Kidney (tissue), 14 donors: ENCODE results near the gene TMEM255B. TPM values are rescaled to one million over a fixed set of nuclear protein-coding genes. Genes with fewer than 3 reads are reported as not detected.

Experiments
- DNase-seq, 5 donors: peaks; one replicate each; pipeline ENCODE4 v3.0.0-alpha.2; 2013 to 2020
- FAIRE-seq: peaks from 2 replicates; lab custom pipeline; 2012; peaks lifted over from hg19 to GRCh38; lab: Jason Lieb, UNC
- H3K27ac ChIP-seq, 2 donors: one replicate each; pipeline ENCODE4 v1.7.0; 2013; ENCODE audit warnings: low read depth in 2 of 2, low read length in 2 of 2, inconsistent platforms in 1 of 2
- H3K27me3 ChIP-seq: one replicate; pipeline ENCODE4 v1.7.1; 2013; ENCODE audit warnings: low read length, inconsistent platforms; ENCODE audit not compliant: control insufficient read depth, insufficient read depth
- H3K36me3 ChIP-seq, 3 donors: one replicate each; pipeline versions ENCODE4 v1.7.0 to v1.7.1; 2013; ENCODE audit warnings: low read length in 3 of 3, control low read depth in 1 of 3, inconsistent platforms in 1 of 3; ENCODE audit not compliant: insufficient read depth in 3 of 3, control insufficient read depth in 2 of 3
- H3K4me1 ChIP-seq, 3 donors: one replicate each; pipeline versions ENCODE4 v1.7.0 to v1.7.1; 2013; ENCODE audit warnings: low read length in 3 of 3, inconsistent platforms in 1 of 3, low read depth in 1 of 3; ENCODE audit not compliant: control insufficient read depth in 2 of 3, insufficient read depth in 2 of 3
- H3K4me3 ChIP-seq, 3 donors: one replicate each; pipeline versions ENCODE4 v1.7.0 to v1.8.1; 2013; ENCODE audit warnings: low read length in 3 of 3, control low read depth in 1 of 3, inconsistent platforms in 1 of 3
- H3K9ac ChIP-seq, 3 donors: one replicate each; pipeline versions ENCODE4 v1.7.0 to v1.7.1; 2013; ENCODE audit warnings: low read length in 3 of 3, control low read depth in 1 of 3, inconsistent platforms in 1 of 3
- H3K9me3 ChIP-seq, 3 donors: one replicate each; pipeline versions ENCODE4 v1.7.0 to v1.7.1; 2013; ENCODE audit warnings: low read length in 3 of 3, control low read depth in 1 of 3, inconsistent platforms in 1 of 3; ENCODE audit not compliant: control insufficient read depth in 2 of 3, insufficient read depth in 1 of 3
- CTCF ChIP-seq: IDR thresholded peaks from 3 replicates; pipeline ENCODE4 v1.5.1; 2012; ENCODE audit warnings: mild to moderate bottlenecking, moderate library complexity, borderline replicate concordance; ENCODE audit not compliant: insufficient read depth; ENCODE audit errors: extremely low read depth
- intact Hi-C: fragments of 100-400 bp; cut with DNase I; formaldehyde crosslinking; loops from one replicate; pipeline ENCODE4 v1.11.1; 2022
- polyA plus RNA-seq: library from polyadenylated mRNA; stranded (reverse); fragments of 350-450 nt; fragmentation: Illumina TruSeq; extraction: RNeasy Lipid Tissue Mini Kit (QIAGEN cat#74804); gene quantifications from one replicate; pipeline ENCODE4 v1.2.3, GENCODE V29; 2014; ENCODE audit warnings: low read depth, low replicate concordance; ENCODE audit not compliant: insufficient read depth
- total RNA-seq: library from RNA; stranded (reverse); fragmentation: NEBNext Ultra II Directional; extraction: Animal tissue kit (Norgen Biotek cat#: 25700); gene quantifications from one replicate; pipeline ENCODE4 v1.2.1, GENCODE V29; 2021
- donor health status: control.
- donor health status: control.
- donor health status: control.
- donor health status: control.
- donor health status: control.
- donor health status: DM: yes; HTN: yes; CAD: no.
- donor health status: Normal renal cell carcinoma (clear cell type).

The TMEM255B gene
- total and polyA plus RNA-seq, 2 donors from 2014 or later, result 11.9 to 29.3 TPM

- no peak overlapping the region for H3K27ac ChIP-seq
- H3K36me3 ChIP-seq, result peaks cover 0 to 6% (median 6%) of the 10 kb centered on the region in 3 donors
- DNase-seq, result peak in 1 of 5 donors; percentile 58
Measured at GRCh38 chr13:113843864-113844556, 85.0 kb downstream of the TMEM255B start.

GRCh38 chr13:113845055-113845454 lies 86.0 kb downstream of the TMEM255B start:
- H3K9me3 ChIP-seq, result no peaks in the 10 kb centered on the region
- DNase-seq, result peak in 3 of 5 donors; percentile 39 to 50 (median 50)
- no peaks in the 10 kb centered on the region for H3K27me3 ChIP-seq
- no peak overlapping the region for H3K4me3 ChIP-seq
- FAIRE-seq, result no peak
- no peak for TF ChIP-seq CTCF
- H3K36me3 ChIP-seq, result peaks cover 0 to 6% (median 6%) of the 10 kb centered on the region in 3 donors
- H3K9ac ChIP-seq, result no peak overlapping the region
- no peak overlapping the region for H3K27ac ChIP-seq
- peaks cover 0 to 9% (median 8%) of the 10 kb centered on the region in 3 donors for H3K4me1 ChIP-seq
- intact Hi-C loops, result no loop called here

More at GRCh38 chr13:113843864-113844556, 85.0 kb downstream of the TMEM255B start:
- no peak for FAIRE-seq
- intact Hi-C loops, result no loop called here
- no peak overlapping the region for H3K9ac ChIP-seq
- peaks cover 0 to 10% (median 4%) of the 10 kb centered on the region in 3 donors for H3K4me1 ChIP-seq
- H3K27me3 ChIP-seq, result no peaks in the 10 kb centered on the region
- H3K4me3 ChIP-seq, result no peak overlapping the region
- no peaks in the 10 kb centered on the region for H3K9me3 ChIP-seq
- TF ChIP-seq CTCF, result no peak

- intact Hi-C loops, result no loop called here
- no peaks in the 10 kb centered on the region for H3K9me3 ChIP-seq
- H3K9ac ChIP-seq, result no peak overlapping the region
- no peaks in the 10 kb centered on the region for H3K27me3 ChIP-seq
- no peak overlapping the region for H3K27ac ChIP-seq
- FAIRE-seq (no peak), DNase-seq (peak in 2 of 5 donors; percentile 31 to 45)
- H3K4me3 ChIP-seq, result no peak overlapping the region
- peaks cover 0 to 8% (median 8%) of the 10 kb centered on the region in 3 donors for H3K4me1 ChIP-seq
- peaks cover 0 to 6% (median 6%) of the 10 kb centered on the region in 3 donors for H3K36me3 ChIP-seq
- TF ChIP-seq CTCF, result no peak
Measured at GRCh38 chr13:113845723-113846635, 87.0 kb downstream of the TMEM255B start.
